MV-4-11 (cell line): ENCODE measurements around the gene KCNIP1.

Source experiments
- DNase-seq: peaks from one replicate; lab custom pipeline; 2025; lab: John Stamatoyannopoulos, UW

Gene KCNIP1

GRCh38 chr5:170782438-170782837, 278.6 kb downstream of the KCNIP1 start:
- DNase-seq = no peak

GRCh38 chr5:170783498-170784247, 279.9 kb downstream of the KCNIP1 start, which contains the start of gene GABRP:
Gene GABRP, plus strand, starts transcription at chr5:170783725. Its CDS starts 4,891 bp downstream, at chr5:170788616.
- DNase-seq = no peak

DNA sequence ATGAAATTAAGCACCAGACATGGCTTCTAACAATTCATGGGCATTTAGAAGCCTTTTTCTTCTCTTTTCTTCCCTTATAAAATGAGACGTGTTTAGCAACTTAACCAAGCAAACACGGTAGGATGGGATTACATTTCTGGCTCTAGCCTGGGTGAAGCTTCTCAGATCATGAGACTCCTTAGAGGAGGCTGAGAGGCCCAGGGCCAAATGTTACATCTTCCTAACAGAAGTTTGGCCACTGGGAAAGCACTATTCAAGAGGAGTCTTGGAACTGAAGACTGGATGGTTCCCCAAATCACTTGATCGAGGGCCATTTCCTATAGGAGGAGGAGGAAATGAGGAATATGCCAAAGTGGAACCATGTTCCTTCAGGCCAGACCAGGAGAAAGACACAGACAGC, 281.6 kb downstream of the KCNIP1 start:
- DNase-seq = no peak
